GM12878 (cell line): ENCODE data around the gene EWSR1. TPM values are rescaled to one million over a fixed set of nuclear protein-coding genes. Genes with fewer than 3 reads are reported as not detected.

Experiments used
- ATAC-seq: fragments of 200-7000 bp; cut with Tn5 transposase; 3 replicates; pipeline ENCODE4 v1.9.1; 2020; ENCODE audit warnings: mild to moderate bottlenecking, moderate library complexity
- BruUV-seq: library from RNA; stranded (reverse); fragments of 400-500 nt; replicated peaks from 2 replicates; lab custom pipeline; 2021; lab: Mats Ljungman, UMichigan
- CTCF ChIA-PET: fragments of 300-600 bp; sonication (Branson Sonifier 250); formaldehyde crosslinking; extraction: SDS; loops from one replicate; lab custom pipeline; 2021; ENCODE audit warnings: inconsistent platforms; lab: Yijun Ruan, JAX
- POLR2A ChIA-PET: fragments of 350-600 bp; formaldehyde crosslinking; extraction: SDS; loops from one replicate; lab custom pipeline; 2021; ENCODE audit warnings: inconsistent platforms; lab: Charles Lee
- RAD21 ChIA-PET: fragments of 300-600 bp; sonication (Branson Sonifier 250); formaldehyde crosslinking; loops from one replicate; lab custom pipeline; 2023; ENCODE audit warnings: antibody characterized with exemption; ENCODE audit not compliant: unreplicated experiment; lab: Charles Lee
- SMC1A ChIA-PET: fragments of 300-600 bp; sonication (Branson Sonifier 250); formaldehyde crosslinking; loops from one replicate; lab custom pipeline; 2023; ENCODE audit not compliant: unreplicated experiment, uncharacterized antibody; lab: Charles Lee
- DNase-seq: peaks from one replicate; pipeline ENCODE4 v3.0.0-alpha.2; 2011; ENCODE audit warnings: low read depth, low spot score
- FAIRE-seq: peaks from 3 replicates; lab custom pipeline; 2011; peaks lifted over from hg19 to GRCh38; lab: Jason Lieb, UNC
- H2AFZ ChIP-seq: 2 replicates; pipeline ENCODE4 v1.6.0; 2011; ENCODE audit warnings: low read depth, low read length, control low read depth; ENCODE audit not compliant: control insufficient read depth
- H3K27ac ChIP-seq: 2 replicates; pipeline ENCODE4 v1.5.1; 2011; ENCODE audit warnings: control low read depth; ENCODE audit not compliant: control insufficient read depth, insufficient read depth
- H3K27me3 ChIP-seq, 2 experiments: replicated peaks in 1 of 2; 2 replicates each; pipeline versions ENCODE4 v1.6.0 to v1.6.1; 2011; ENCODE audit warnings: low read length in 1 of 2; ENCODE audit not compliant: control insufficient read depth in 2 of 2, insufficient read depth in 2 of 2
- H3K36me3 ChIP-seq, 2 experiments: 2 replicates each; pipeline ENCODE4 v1.5.1; 2011; ENCODE audit warnings: low read length in 1 of 2; ENCODE audit not compliant: control insufficient read depth in 2 of 2, insufficient read depth in 2 of 2
- H3K4me1 ChIP-seq: 2 replicates; pipeline ENCODE4 v1.6.1; 2011; ENCODE audit warnings: mild to moderate bottlenecking, low read length, moderate library complexity, mixed read lengths; ENCODE audit not compliant: control insufficient read depth, insufficient read depth
- H3K4me2 ChIP-seq: 2 replicates; pipeline ENCODE4 v1.6.0; 2011; ENCODE audit warnings: control low read depth; ENCODE audit not compliant: control insufficient read depth, insufficient read depth
- H3K4me3 ChIP-seq: fragments of 200-600 bp; sonication (generic); 2 replicates; pipeline ENCODE4 v1.5.1; 2016
- H3K79me2 ChIP-seq: 2 replicates; pipeline ENCODE4 v1.6.0; 2011; ENCODE audit warnings: low read length; ENCODE audit not compliant: control insufficient read depth, insufficient read depth
- H3K9ac ChIP-seq: 2 replicates; pipeline ENCODE4 v1.8.0; 2011; ENCODE audit warnings: low read length, control low read depth, mixed read lengths; ENCODE audit not compliant: control insufficient read depth, insufficient read depth
- H3K9me3 ChIP-seq: replicated peaks from 3 replicates; pipeline ENCODE4 v1.5.1; 2011; ENCODE audit warnings: mild to moderate bottlenecking, low read length; ENCODE audit not compliant: control insufficient read depth, insufficient read depth
- H4K20me1 ChIP-seq: 2 replicates; pipeline ENCODE4 v1.6.0; 2011; ENCODE audit not compliant: control insufficient read depth, insufficient read depth
- CBX3 ChIP-seq: fragments of 200-600 bp; sonication (generic); IDR thresholded peaks from 2 replicates; pipeline ENCODE4 v1.6.1; 2016; ENCODE audit warnings: low read depth, borderline replicate concordance
- CEBPZ ChIP-seq: fragments of 150-350 bp; IDR thresholded peaks from 2 replicates; pipeline ENCODE4 v1.6.1; 2016; ENCODE audit warnings: low read depth, low read length
- E2F4 ChIP-seq: IDR thresholded peaks from 2 replicates; pipeline ENCODE4 v1.6.1; 2012; ENCODE audit warnings: low read depth, low read length, improper control_type of control experiment
- MEF2A ChIP-seq: IDR thresholded peaks from 2 replicates; pipeline ENCODE4 v1.6.1; 2011; ENCODE audit warnings: low read depth, mild to moderate bottlenecking, low read length, moderate library complexity; ENCODE audit not compliant: insufficient read depth
- PML ChIP-seq: IDR thresholded peaks from 2 replicates; pipeline ENCODE4 v1.6.1; 2012; ENCODE audit warnings: low read length, inconsistent platforms
- POLR2AphosphoS5 ChIP-seq: IDR thresholded peaks from 2 replicates; pipeline ENCODE4 v1.6.1; 2011; ENCODE audit warnings: mild to moderate bottlenecking, low read length, inconsistent platforms
- SMAD5 ChIP-seq: IDR thresholded peaks from 2 replicates; pipeline ENCODE4 v1.6.1; 2016; ENCODE audit warnings: antibody characterized with exemption, low read depth
- SREBF1 ChIP-seq: IDR thresholded peaks from 2 replicates; pipeline ENCODE4 v1.6.1; 2012; ENCODE audit warnings: mild to moderate bottlenecking, low read length
- SRF ChIP-seq, 2 experiments: IDR thresholded peaks; 2 replicates each; pipeline ENCODE4 v1.6.1; 2011; ENCODE audit warnings: low read depth in 2 of 2, low read length in 2 of 2, mild to moderate bottlenecking in 1 of 2, moderate library complexity in 1 of 2
- STAT3 ChIP-seq: IDR thresholded peaks from 2 replicates; pipeline ENCODE4 v1.6.1; 2011; ENCODE audit warnings: low read depth, low read length, improper control_type of control experiment
- TCF3 ChIP-seq: IDR thresholded peaks from 2 replicates; pipeline ENCODE4 v1.6.1; 2012; ENCODE audit warnings: low read depth, mild to moderate bottlenecking, low read length, borderline replicate concordance; ENCODE audit not compliant: insufficient read depth
- YBX1 ChIP-seq: fragments of 450-650 bp; IDR thresholded peaks from 2 replicates; pipeline ENCODE4 v1.6.1; 2016; ENCODE audit warnings: antibody characterized with exemption
- ZBTB11 ChIP-seq: fragments of 450-650 bp; formaldehyde crosslinking; IDR thresholded peaks from 2 replicates; pipeline ENCODE4 v1.5.0; 2022; ENCODE audit warnings: mild to moderate bottlenecking, missing genetic modification characterization
- ZNF274 ChIP-seq: IDR thresholded peaks from one replicate; pipeline ENCODE4 v1.8.0; 2011; ENCODE audit not compliant: insufficient read length, insufficient read depth
- WGBS: methylation state at CpG from one replicate; pipeline ENCODE4 v1.1.6; 2016; ENCODE audit warnings: low lambda C conversion rate; ENCODE audit not compliant: insufficient replicate concordance, insufficient coverage; ENCODE audit errors: missing lambda C conversion rate; 5-methylcytosine and 5-hydroxymethylcytosine counted together
- in situ Hi-C: fragments of 300-500 bp; cut with MboI; formaldehyde crosslinking; loops from 9 replicates; pipeline ENCODE4 v1.14.3; 2018; ENCODE audit warnings: mixed read lengths
- intact Hi-C: fragments of 100-400 bp; cut with micrococcal nuclease; formaldehyde crosslinking; loops from one replicate; pipeline ENCODE4 v1.14.2; 2022; ENCODE audit not compliant: unreplicated experiment
- polyA plus RNA-seq, 11 experiments: library from polyadenylated mRNA; depleted of rRNA in 4 of 11; unstranded in 6 of 11; stranded (reverse) in 5 of 11; fragments of >200 nt; fragmentation: Nextera tagmentation in 4 of 11; fragmentation: Illumina TruSeq in 1 of 11; extraction: Ambion mirVana in 4 of 11; extraction: Trizol in 1 of 11; gene quantifications; 1 replicate in 1 of 11; 2 replicates in 10 of 11; pipeline versions ENCODE4 v1.2.1 to v1.2.3, GENCODE V29; 2011 to 2016; ENCODE audit warnings: inconsistent platforms in 2 of 11, missing spikeins in 2 of 11, low read depth in 1 of 11
- total RNA-seq, 4 experiments: library from RNA; depleted of rRNA in 3 of 4; stranded (reverse); fragments of >200 nt in 3 of 4; fragmentation: Illumina TruSeq in 1 of 4; extraction: Trizol in 1 of 4; gene quantifications; 2 replicates each; pipeline versions ENCODE4 v1.2.1 to v1.2.3, GENCODE V29; 2013 to 2021

EWSR1 gene
- total and polyA plus RNA-seq, 10 of the 15 experiments (the other 5 are each of a cell fraction or from before 2014, with no cell fraction given), result 130 to 480 (median 356) TPM

- no peak for DNase-seq
- SMC1A ChIA-PET, result no interaction called here
- TF ChIP-seq PML (no peak), CBX3 (no peak), POLR2AphosphoS5 (no peak), ZNF274 (no peak), ZBTB11 (CRISPR knock-in tag) (no peak), STAT3 (no peak), TCF3 (no peak), YBX1 (no peak), CEBPZ (no peak), MEF2A (no peak), SRF (IDR thresholded peaks at IDR 0.05; ENCODE audit: low read depth in 2 of 2, low read length in 2 of 2) (no peak), SREBF1 (no peak), E2F4 (no peak), SMAD5 (no peak)
Observed at GRCh38 chr22:29302681-29303465, 34.8 kb downstream of the EWSR1 start.

More at GRCh38 chr22:29302681-29303465, 34.8 kb downstream of the EWSR1 start:
- no peak for FAIRE-seq
- intact Hi-C loops, result no loop called here
- peaks cover 2 to 7% of the 10 kb centered on the region in 2 experiments; a peak in 2 of 4 replicates for H3K27me3 ChIP-seq
- H3K36me3 ChIP-seq, result peaks cover 12 to 20% of the 10 kb centered on the region in 2 experiments
- no peak overlapping the region for H3K4me2 ChIP-seq
- in situ Hi-C loops, result no loop called here
- ATAC-seq, result no peak; the same call in 2 of the 3 replicates
- no peaks in the 10 kb centered on the region for H3K79me2 ChIP-seq
- 59% methylated on average over 13 of the region's 13 CpGs for WGBS
- H3K9me3 ChIP-seq, result no peaks in the 10 kb centered on the region; the same call in 2 of the 3 replicates
- ChIA-PET RAD21 (no interaction called here), CTCF (interaction anchor here (0.6 to 1.0 kb wide), 2 partner anchors 8 to 36 kb away, joined by 3 read pairs; no protein-coding TSS in a partner anchor), POLR2A (interaction anchor here (0.6 kb wide), 1 partner anchor 14 kb away, joined by 4 read pairs; no protein-coding TSS in a partner anchor)
- no peak overlapping the region for H3K9ac ChIP-seq
- no peak overlapping the region for H3K4me3 ChIP-seq
- no TSS peak for BruUV-seq
- H4K20me1 ChIP-seq, result no peaks in the 10 kb centered on the region
- no peak overlapping the region for H2AFZ ChIP-seq
- H3K4me1 ChIP-seq, result no peaks in the 10 kb centered on the region; the same call in 1 of the 2 replicates
- H3K27ac ChIP-seq, result no peak overlapping the region
